Measurements from ENCODE around the gene WDR64. TPM values are rescaled to one million over a fixed set of nuclear protein-coding genes. Genes with fewer than 3 reads are reported as not detected.

The WDR64 gene
- total and polyA plus RNA-seq, 4 donors, result 0.02 to 0.70 (median 0.17) TPM

DNA sequence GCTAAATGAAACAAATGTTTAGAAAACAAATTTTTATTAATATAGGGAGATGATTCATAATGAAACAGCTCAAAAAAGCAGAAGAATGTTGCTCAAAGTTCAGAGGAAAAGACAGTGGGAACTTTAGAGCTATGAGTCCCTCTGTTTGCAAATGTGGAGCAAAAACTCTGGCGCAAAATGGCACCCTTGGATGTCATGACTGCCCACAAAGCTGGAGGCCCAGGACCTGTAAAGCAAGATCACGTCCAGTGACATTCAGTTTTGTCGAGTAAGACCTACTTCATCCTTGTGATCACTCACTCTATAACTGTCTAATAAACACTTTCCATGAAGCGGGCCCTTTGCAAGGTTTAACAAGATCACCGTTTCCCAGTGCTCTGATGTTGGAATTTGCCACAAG lies 186.8 kb downstream of the WDR64 start:
- TF ChIP-seq, protein P1, sequence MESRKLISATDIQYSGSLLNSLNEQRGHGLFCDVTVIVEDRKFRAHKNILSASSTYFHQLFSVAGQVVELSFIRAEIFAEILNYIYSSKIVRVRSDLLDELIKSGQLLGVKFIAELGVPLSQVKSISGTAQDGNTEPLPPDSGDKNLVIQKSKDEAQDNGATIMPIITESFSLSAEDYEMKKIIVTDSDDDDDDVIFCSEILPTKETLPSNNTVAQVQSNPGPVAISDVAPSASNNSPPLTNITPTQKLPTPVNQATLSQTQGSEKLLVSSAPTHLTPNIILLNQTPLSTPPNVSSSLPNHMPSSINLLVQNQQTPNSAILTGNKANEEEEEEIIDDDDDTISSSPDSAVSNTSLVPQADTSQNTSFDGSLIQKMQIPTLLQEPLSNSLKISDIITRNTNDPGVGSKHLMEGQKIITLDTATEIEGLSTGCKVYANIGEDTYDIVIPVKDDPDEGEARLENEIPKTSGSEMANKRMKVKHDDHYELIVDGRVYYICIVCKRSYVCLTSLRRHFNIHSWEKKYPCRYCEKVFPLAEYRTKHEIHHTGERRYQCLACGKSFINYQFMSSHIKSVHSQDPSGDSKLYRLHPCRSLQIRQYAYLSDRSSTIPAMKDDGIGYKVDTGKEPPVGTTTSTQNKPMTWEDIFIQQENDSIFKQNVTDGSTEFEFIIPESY (IDR thresholded peaks at IDR 0.05), result no peak
- no peak for TF ChIP-seq HNF4A (conservative IDR thresholded peaks at IDR 0.05)
- TF ChIP-seq RAD21 (IDR thresholded peaks at IDR 0.05), result no peak
- TF ChIP-seq TAF1 (conservative IDR thresholded peaks at IDR 0.05), result no peak
- TF ChIP-seq, protein P2, sequence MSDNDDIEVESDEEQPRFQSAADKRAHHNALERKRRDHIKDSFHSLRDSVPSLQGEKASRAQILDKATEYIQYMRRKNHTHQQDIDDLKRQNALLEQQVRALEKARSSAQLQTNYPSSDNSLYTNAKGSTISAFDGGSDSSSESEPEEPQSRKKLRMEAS (IDR thresholded peaks at IDR 0.05), result no peak
- TF ChIP-seq RXRA (IDR thresholded peaks at IDR 0.05), result no peak
- Histone ChIP-seq H3K27me3 (ENCODE audit: control insufficient read depth in 4 of 4, insufficient read depth in 4 of 4, low read length in 3 of 4) (no peaks in the 10 kb centered on the region), H3K27ac (ENCODE audit: low read depth in 1 of 2, low read length in 2 of 2) (no peak overlapping the region), H3K9ac (ENCODE audit: low read depth in 1 of 2, low read length in 2 of 2) (no peak overlapping the region), H3K4me1 (ENCODE audit: control insufficient read depth in 4 of 4, insufficient read depth in 4 of 4, low read length in 3 of 4) (no peaks in the 10 kb centered on the region), H3K9me3 (ENCODE audit: control insufficient read depth in 4 of 4, low read length in 3 of 4) (no peaks in the 10 kb centered on the region), H3K4me3 (ENCODE audit: low read depth in 1 of 3, low read length in 3 of 3) (no peak overlapping the region), H3K36me3 (ENCODE audit: control insufficient read depth in 4 of 4, insufficient read depth in 3 of 4, low read depth in 1 of 4, low read length in 3 of 4) (no peaks in the 10 kb centered on the region)
- no peak for DNase-seq (ENCODE audit: low spot score)
- WGBS, result 96% methylated on average over 5 of the region's 5 CpGs

DNA sequence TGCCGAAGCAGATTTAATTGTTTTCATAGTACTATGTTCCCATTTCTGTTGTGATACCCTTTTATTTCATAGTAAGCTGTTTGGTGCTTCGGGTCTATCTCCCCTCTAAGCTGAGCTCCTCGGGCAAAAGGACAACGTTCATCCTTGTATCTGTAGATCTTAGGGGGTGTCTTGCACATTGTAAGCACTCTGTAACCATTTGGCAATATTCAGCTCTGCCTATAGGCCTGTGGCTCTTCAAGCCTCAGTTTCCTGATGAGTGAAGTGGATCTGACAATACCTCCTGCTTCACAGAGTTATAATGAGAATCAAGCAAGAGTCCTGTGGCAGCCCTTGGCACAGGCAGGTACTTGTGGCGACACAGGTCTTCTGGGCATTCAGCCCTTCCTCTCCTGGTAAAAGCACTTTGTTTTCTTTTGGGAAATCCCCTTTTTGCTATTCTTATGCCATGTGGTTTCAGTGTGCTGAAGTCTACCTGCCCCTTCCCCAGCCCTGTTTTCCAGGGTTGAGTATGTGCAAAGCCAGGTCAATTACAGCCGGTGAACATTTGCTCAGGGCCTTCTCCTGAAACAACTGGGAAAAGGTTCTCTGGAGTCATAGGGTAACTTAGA lies 187.4 kb downstream of the WDR64 start:
- Histone ChIP-seq H3K4me3 (ENCODE audit: low read depth in 1 of 3, low read length in 3 of 3) (no peak overlapping the region), H3K36me3 (ENCODE audit: control insufficient read depth in 4 of 4, insufficient read depth in 3 of 4, low read depth in 1 of 4, low read length in 3 of 4) (no peaks in the 10 kb centered on the region), H3K27me3 (ENCODE audit: control insufficient read depth in 4 of 4, insufficient read depth in 4 of 4, low read length in 3 of 4) (no peaks in the 10 kb centered on the region), H3K27ac (ENCODE audit: low read depth in 1 of 2, low read length in 2 of 2) (no peak overlapping the region), H3K9me3 (ENCODE audit: control insufficient read depth in 4 of 4, low read length in 3 of 4) (no peaks in the 10 kb centered on the region), H3K9ac (ENCODE audit: low read depth in 1 of 2, low read length in 2 of 2) (no peak overlapping the region), H3K4me1 (ENCODE audit: control insufficient read depth in 4 of 4, insufficient read depth in 4 of 4, low read length in 3 of 4) (no peaks in the 10 kb centered on the region)
- no peak for DNase-seq (ENCODE audit: low spot score)
- TF ChIP-seq JUND (IDR thresholded peaks at IDR 0.05) (no peak), HNF4G (IDR thresholded peaks at IDR 0.05) (no peak), EGR1 (IDR thresholded peaks at IDR 0.05; ENCODE audit: low read depth in 2 of 2) (no peak), SP1 (IDR thresholded peaks at IDR 0.05) (no peak), RAD21 (IDR thresholded peaks at IDR 0.05) (no peak), HNF4A (conservative IDR thresholded peaks at IDR 0.05) (no peak), NR2F2 (IDR thresholded peaks at IDR 0.05) (no peak), FOXA2 (IDR thresholded peaks at IDR 0.05) (no peak), FOXA1 (IDR thresholded peaks at IDR 0.05) (no peak), GABPA (IDR thresholded peaks at IDR 0.05 in 1 of 2, conservative IDR thresholded peaks at IDR 0.05 in 1 of 2) (no peak), RXRA (IDR thresholded peaks at IDR 0.05) (no peak)
- TF ChIP-seq, protein P2 (IDR thresholded peaks at IDR 0.05), result no peak
- TF ChIP-seq, protein P3, sequence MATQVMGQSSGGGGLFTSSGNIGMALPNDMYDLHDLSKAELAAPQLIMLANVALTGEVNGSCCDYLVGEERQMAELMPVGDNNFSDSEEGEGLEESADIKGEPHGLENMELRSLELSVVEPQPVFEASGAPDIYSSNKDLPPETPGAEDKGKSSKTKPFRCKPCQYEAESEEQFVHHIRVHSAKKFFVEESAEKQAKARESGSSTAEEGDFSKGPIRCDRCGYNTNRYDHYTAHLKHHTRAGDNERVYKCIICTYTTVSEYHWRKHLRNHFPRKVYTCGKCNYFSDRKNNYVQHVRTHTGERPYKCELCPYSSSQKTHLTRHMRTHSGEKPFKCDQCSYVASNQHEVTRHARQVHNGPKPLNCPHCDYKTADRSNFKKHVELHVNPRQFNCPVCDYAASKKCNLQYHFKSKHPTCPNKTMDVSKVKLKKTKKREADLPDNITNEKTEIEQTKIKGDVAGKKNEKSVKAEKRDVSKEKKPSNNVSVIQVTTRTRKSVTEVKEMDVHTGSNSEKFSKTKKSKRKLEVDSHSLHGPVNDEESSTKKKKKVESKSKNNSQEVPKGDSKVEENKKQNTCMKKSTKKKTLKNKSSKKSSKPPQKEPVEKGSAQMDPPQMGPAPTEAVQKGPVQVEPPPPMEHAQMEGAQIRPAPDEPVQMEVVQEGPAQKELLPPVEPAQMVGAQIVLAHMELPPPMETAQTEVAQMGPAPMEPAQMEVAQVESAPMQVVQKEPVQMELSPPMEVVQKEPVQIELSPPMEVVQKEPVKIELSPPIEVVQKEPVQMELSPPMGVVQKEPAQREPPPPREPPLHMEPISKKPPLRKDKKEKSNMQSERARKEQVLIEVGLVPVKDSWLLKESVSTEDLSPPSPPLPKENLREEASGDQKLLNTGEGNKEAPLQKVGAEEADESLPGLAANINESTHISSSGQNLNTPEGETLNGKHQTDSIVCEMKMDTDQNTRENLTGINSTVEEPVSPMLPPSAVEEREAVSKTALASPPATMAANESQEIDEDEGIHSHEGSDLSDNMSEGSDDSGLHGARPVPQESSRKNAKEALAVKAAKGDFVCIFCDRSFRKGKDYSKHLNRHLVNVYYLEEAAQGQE (IDR thresholded peaks at IDR 0.05), result no peak
- TF ChIP-seq, protein P1 (IDR thresholded peaks at IDR 0.05), result no peak
- TF ChIP-seq, protein P4, sequence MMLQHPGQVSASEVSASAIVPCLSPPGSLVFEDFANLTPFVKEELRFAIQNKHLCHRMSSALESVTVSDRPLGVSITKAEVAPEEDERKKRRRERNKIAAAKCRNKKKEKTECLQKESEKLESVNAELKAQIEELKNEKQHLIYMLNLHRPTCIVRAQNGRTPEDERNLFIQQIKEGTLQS (IDR thresholded peaks at IDR 0.05), result no peak
- TF ChIP-seq, protein P5, sequence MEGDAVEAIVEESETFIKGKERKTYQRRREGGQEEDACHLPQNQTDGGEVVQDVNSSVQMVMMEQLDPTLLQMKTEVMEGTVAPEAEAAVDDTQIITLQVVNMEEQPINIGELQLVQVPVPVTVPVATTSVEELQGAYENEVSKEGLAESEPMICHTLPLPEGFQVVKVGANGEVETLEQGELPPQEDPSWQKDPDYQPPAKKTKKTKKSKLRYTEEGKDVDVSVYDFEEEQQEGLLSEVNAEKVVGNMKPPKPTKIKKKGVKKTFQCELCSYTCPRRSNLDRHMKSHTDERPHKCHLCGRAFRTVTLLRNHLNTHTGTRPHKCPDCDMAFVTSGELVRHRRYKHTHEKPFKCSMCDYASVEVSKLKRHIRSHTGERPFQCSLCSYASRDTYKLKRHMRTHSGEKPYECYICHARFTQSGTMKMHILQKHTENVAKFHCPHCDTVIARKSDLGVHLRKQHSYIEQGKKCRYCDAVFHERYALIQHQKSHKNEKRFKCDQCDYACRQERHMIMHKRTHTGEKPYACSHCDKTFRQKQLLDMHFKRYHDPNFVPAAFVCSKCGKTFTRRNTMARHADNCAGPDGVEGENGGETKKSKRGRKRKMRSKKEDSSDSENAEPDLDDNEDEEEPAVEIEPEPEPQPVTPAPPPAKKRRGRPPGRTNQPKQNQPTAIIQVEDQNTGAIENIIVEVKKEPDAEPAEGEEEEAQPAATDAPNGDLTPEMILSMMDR (IDR thresholded peaks at IDR 0.05; ENCODE audit: low read depth, low read length, missing input control), result no peak
- 91% methylated on average over 6 of the region's 6 CpGs for WGBS

All from liver (tissue), 9 donors.